GM19468 (cell line): ENCODE data around the gene HNRNPA2B1.
"Not testable (repeated sequence)": the region's sequence is repeated elsewhere in the genome, so short reads cannot be mapped to it uniquely, and the experiment has no call there.

Source experiments
- ATAC-seq: cut with Tn5 transposase; IDR thresholded peaks from one replicate; pipeline ENCODE4 v1.9.1; 2021; ENCODE audit warnings: mild to moderate bottlenecking, moderate library complexity, moderate number of reproducible peaks; ENCODE audit not compliant: unreplicated experiment; ENCODE audit errors: extremely low read depth

Gene HNRNPA2B1

GRCh38 chr7:26198781-26199169 lies 1.8 kb downstream of the HNRNPA2B1 start:
- ATAC-seq: no peak

GRCh38 chr7:26198133-26198780 lies 2.3 kb downstream of the HNRNPA2B1 start:
- ATAC-seq: no peak

DNA sequence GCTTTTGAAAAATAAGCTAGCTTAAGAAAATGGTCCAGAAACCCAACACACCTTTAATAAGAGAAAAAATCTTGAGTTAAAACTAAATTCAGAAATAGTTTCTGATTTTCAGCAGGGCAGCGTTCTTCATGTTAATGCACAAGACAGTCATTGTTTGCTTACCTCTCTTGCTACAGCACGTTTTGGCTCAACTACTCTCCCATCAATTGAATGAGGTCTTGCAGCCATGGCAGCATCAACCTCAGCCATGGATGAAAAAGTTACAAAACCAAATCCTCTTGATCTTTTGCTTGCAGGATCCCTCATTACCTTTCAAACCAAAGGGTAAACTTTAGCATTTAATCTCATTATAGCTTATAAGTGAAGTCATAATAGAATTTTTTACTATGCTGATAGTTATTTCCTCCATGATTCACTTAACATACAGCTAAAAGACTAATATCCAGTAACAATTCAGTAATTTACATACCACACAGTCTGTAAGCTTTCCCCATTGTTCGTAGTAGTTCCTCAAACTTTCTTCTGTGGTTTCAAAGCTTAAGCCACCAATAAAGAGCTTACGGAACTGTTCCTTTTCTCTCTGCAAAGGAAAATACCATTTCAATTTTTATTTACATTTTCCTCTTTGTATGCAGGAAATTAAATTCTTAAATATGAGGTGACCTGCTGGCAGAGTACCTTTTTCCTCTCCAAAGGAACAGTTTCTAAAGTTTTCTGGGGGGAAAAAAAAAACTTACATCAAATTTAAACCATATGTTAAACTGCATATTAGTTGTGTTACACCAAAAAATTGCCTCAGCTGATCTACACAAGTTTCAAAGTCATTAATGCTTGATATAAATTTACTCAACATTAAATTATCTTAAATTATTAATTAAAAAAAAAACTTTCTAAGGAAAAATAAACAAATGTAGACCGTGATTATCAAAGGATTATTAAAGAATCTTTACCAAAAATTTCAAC lies 3.1 kb downstream of the HNRNPA2B1 start:
- ATAC-seq: no peak

GRCh38 chr7:26195867-26196657 lies 4.5 kb downstream of the HNRNPA2B1 start:
- no peak for ATAC-seq

GRCh38 chr7:26195182-26195581 lies 5.4 kb downstream of the HNRNPA2B1 start:
- no peak for ATAC-seq

DNA sequence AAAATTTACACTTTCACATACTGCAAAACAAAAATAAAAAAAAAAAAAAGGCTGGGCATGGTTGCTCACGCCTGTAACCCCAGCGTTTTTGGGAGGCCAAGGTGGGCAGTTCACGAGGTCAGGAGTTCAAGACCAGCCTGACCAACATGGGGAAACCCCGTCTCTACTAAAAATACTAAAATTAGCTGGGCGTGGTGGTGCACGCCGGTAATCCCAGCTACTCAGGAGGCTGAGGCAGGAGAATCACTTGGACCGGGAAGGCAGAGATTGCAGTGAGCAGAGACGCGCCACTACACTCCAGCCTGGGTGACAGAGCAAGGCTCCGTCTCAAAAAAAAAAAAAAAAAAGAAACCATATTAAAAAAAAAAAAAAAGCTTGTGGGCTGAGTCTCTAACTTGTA lies 5.8 kb downstream of the HNRNPA2B1 start:
- not testable (repeated sequence) for ATAC-seq

- no peak for ATAC-seq
These were observed 6.9 kb downstream of the HNRNPA2B1 start for GRCh38 chr7:26193432-26194207.

DNA sequence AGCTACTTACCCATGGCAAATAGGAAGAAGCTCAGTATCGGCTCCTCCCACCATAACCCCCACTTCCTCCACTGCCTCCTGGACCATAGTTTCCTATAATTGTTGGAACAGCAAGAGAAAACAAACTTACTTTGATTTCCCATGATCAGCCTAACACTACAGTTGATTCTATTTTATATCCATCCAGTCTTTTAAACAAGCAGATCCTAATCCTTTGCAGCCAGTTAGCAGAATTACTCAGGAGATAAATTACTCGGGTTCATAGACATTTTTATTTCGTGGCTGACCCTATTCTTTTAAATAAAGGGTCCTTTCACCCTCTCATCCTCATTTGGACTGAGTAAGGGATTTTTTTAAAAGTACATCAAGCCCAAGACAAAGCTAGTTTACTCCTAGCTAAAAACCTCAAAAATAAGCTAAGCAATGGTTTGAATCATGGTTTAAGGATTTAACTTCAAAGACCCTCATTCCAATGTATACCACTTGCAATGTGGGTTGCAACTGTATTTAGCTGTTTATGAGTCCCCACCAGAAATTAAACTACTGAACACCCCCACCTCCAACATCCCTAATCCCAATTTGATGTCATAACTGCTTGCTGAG lies 8.0 kb downstream of the HNRNPA2B1 start:
- ATAC-seq: no peak

- no peak for ATAC-seq
These were observed 8.5 kb downstream of the HNRNPA2B1 start for GRCh38 chr7:26191974-26192479.

- no peak for ATAC-seq
These were observed 9.1 kb downstream of the HNRNPA2B1 start for GRCh38 chr7:26191233-26191973.

GRCh38 chr7:26190417-26190869 lies 10.1 kb downstream of the HNRNPA2B1 start:
- no peak for ATAC-seq

GRCh38 chr7:26189697-26190096 lies 10.8 kb downstream of the HNRNPA2B1 start:
- ATAC-seq: no peak

- ATAC-seq: no peak
These were observed 11.5 kb downstream of the HNRNPA2B1 start for GRCh38 chr7:26188957-26189541.

DNA sequence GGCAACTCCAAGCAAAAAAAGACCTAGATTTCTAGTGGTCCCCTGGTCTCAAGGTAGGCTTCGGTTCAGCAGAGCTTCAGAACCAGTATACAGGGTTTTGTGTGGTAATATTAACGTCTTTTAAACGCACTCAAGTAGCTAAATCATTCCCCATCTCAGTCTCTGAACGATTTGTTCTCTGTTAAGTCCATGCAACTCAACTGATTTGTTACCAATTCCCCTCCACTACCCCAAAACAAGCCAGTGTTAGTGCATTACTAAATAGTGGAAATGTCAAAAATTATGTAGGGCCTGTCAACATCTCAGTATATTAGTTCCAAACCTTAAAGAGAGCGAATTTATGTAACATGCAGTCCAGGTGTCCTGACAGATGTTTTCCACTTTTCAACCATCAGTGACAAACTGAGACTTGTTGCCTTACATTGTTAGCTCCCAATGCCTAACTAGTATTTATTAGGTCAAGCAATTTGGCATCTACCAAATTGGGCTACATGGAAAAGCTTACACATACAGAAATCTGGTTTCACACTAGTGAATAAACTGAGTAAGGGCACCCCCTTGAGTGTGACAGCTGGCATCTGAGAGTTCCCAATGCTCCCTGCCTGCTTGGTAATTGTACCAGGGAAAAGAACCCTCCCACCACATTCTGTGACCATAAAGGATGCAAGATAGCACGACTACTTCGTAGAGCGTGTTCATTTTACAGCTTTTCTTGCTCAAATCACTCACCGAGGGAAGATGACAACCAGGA lies 12.2 kb downstream of the HNRNPA2B1 start:
- no peak for ATAC-seq

GRCh38 chr7:26187380-26188205 lies 13.0 kb downstream of the HNRNPA2B1 start:
- ATAC-seq: no peak
